HCT116 (cell line): ENCODE data around the gene AKAP13. TPM values are rescaled to one million over a fixed set of nuclear protein-coding genes. Genes with fewer than 3 reads are reported as not detected.

Source experiments
- ATAC-seq: fragments of 200-7000 bp; cut with Tn5 transposase; 2 replicates; pipeline ENCODE4 v1.9.1; 2020; ENCODE audit warnings: mild to moderate bottlenecking, moderate library complexity
- BruUV-seq: library from RNA; stranded (reverse); fragments of 400-500 nt; replicated peaks from 2 replicates; lab custom pipeline; 2021; lab: Mats Ljungman, UMichigan
- CTCF ChIA-PET: fragments of 300-600 bp; sonication (Branson Sonifier 250); formaldehyde crosslinking; loops from one replicate; lab custom pipeline; 2021; ENCODE audit warnings: antibody characterized with exemption; lab: Charles Lee
- POLR2A ChIA-PET: fragments of 300-600, 350-600 bp; sonication (Branson Sonifier 250); formaldehyde crosslinking; loops from one replicate; lab custom pipeline; 2021; ENCODE audit warnings: antibody characterized with exemption; lab: Charles Lee
- RAD21 ChIA-PET, 2 experiments: fragments of 300-600 bp; sonication (Branson Sonifier 250); formaldehyde crosslinking; loops; one replicate each; lab custom pipeline; 2023; ENCODE audit warnings: low total read pairs in 2 of 2; ENCODE audit not compliant: uncharacterized antibody in 2 of 2, unreplicated experiment in 2 of 2, low non-redundant PET in 1 of 2; lab: Charles Lee
- DNase-seq: peaks from one replicate; pipeline ENCODE4 v3.0.0-alpha.2; 2010; ENCODE audit warnings: low read depth, low spot score
- H2AFZ ChIP-seq: fragments of 200-600 bp; shearing (Covaris generic), sonication (generic); 2 replicates; pipeline ENCODE4 v1.6.1; 2017; ENCODE audit warnings: low read depth, mixed run types, mixed read lengths, antibody characterized with exemption, low read length; ENCODE audit not compliant: poor library complexity, severe bottlenecking
- H3K27ac ChIP-seq: 2 replicates; pipeline ENCODE4 v1.5.1; 2012; ENCODE audit warnings: low read depth, low read length
- H3K27me3 ChIP-seq: fragments of 200-600 bp; sonication (generic); 2 replicates; pipeline ENCODE4 v1.6.1; 2016; ENCODE audit warnings: mixed run types, low read length, mixed read lengths; ENCODE audit not compliant: insufficient read depth
- H3K36me3 ChIP-seq, 2 experiments: fragments of 200-500 bp in 1 of 2; fragments of 200-600 bp in 1 of 2; sonication (Bioruptor generic) in 1 of 2; sonication (generic) in 1 of 2; 2 replicates each; pipeline versions ENCODE4 v1.5.1 to v1.6.1; 2014 to 2016; ENCODE audit warnings: low read length in 2 of 2, inconsistent platforms in 1 of 2, mixed read lengths in 1 of 2, mixed run types in 1 of 2; ENCODE audit not compliant: insufficient read depth in 2 of 2, control insufficient read depth in 1 of 2
- H3K4me1 ChIP-seq, 2 experiments: fragments of 200-600 bp in 1 of 2; sonication (generic) in 1 of 2; 2 replicates each; pipeline versions ENCODE4 v1.5.1 to v1.6.1; 2012 to 2017; ENCODE audit warnings: low read length in 2 of 2, inconsistent platforms in 1 of 2, mild to moderate bottlenecking in 1 of 2, mixed read lengths in 1 of 2, mixed run types in 1 of 2, moderate library complexity in 1 of 2; ENCODE audit not compliant: insufficient read depth in 2 of 2, control insufficient read depth in 1 of 2
- H3K4me2 ChIP-seq: fragments of 200-600 bp; sonication (generic); 2 replicates; pipeline ENCODE4 v1.6.1; 2017; ENCODE audit warnings: mixed run types, low read length, mixed read lengths
- H3K4me3 ChIP-seq, 2 experiments: fragments of 200-600 bp in 1 of 2; sonication (generic) in 1 of 2; replicated peaks in 1 of 2; 2 replicates each; pipeline ENCODE4 v1.5.1; 2011 to 2016; ENCODE audit warnings: low read length in 2 of 2, control low read depth in 1 of 2, low read depth in 1 of 2, mild to moderate bottlenecking in 1 of 2, mixed read lengths in 1 of 2, mixed run types in 1 of 2
- H3K79me2 ChIP-seq: fragments of 200-600 bp; sonication (generic); 2 replicates; pipeline ENCODE4 v1.6.1; 2017; ENCODE audit warnings: mild to moderate bottlenecking, mixed run types, low read length, moderate library complexity, mixed read lengths; ENCODE audit not compliant: insufficient read depth
- H3K9ac ChIP-seq: fragments of 200-600 bp; sonication (generic); 2 replicates; pipeline ENCODE4 v1.6.1; 2016; ENCODE audit warnings: low read length, mixed read lengths
- H3K9me2 ChIP-seq: fragments of 200-600 bp; sonication (generic), shearing (Covaris generic); 2 replicates; pipeline ENCODE4 v1.6.1; 2017; ENCODE audit warnings: mixed run types, mild to moderate bottlenecking, moderate library complexity; ENCODE audit not compliant: insufficient read depth
- H3K9me3 ChIP-seq, 2 experiments: fragments of 200-500 bp in 1 of 2; fragments of 200-600 bp in 1 of 2; sonication (Bioruptor generic) in 1 of 2; sonication (generic) in 1 of 2; 2 replicates each; pipeline ENCODE4 v1.6.1; 2014 to 2017; ENCODE audit warnings: low read length in 2 of 2, mixed read lengths in 2 of 2, inconsistent platforms in 1 of 2, low read depth in 1 of 2, mild to moderate bottlenecking in 1 of 2, mixed run types in 1 of 2, moderate library complexity in 1 of 2; ENCODE audit not compliant: control insufficient read depth in 1 of 2, insufficient read depth in 1 of 2
- H4K20me1 ChIP-seq: fragments of 200-600 bp; sonication (generic), shearing (Covaris generic); 2 replicates; pipeline ENCODE4 v1.6.1; 2017; ENCODE audit warnings: mixed run types, mild to moderate bottlenecking, moderate library complexity; ENCODE audit not compliant: insufficient read depth
- CTCF ChIP-seq, 3 experiments: fragments of 200-600 bp in 1 of 3; sonication (generic) in 1 of 3; IDR thresholded peaks in 2 of 3; conservative IDR thresholded peaks in 1 of 3; 2 replicates each; pipeline ENCODE4 v1.5.1; 2012 to 2017; ENCODE audit warnings: low read depth in 2 of 3, low read length in 2 of 3, antibody characterized with exemption in 1 of 3, borderline replicate concordance in 1 of 3, control low read depth in 1 of 3, mild to moderate bottlenecking in 1 of 3, mixed read lengths in 1 of 3, mixed run types in 1 of 3, moderate library complexity in 1 of 3; ENCODE audit not compliant: insufficient read depth in 1 of 3
- ELF1 ChIP-seq: IDR thresholded peaks from 2 replicates; pipeline ENCODE4 v1.6.1; 2012; ENCODE audit warnings: low read depth, borderline replicate concordance
- JUND ChIP-seq: IDR thresholded peaks from 2 replicates; pipeline ENCODE4 v1.6.1; 2012
- RAD21 ChIP-seq: IDR thresholded peaks from 2 replicates; pipeline ENCODE4 v1.6.1; 2012; ENCODE audit warnings: low read depth, mild to moderate bottlenecking
- REST ChIP-seq: IDR thresholded peaks from 2 replicates; pipeline ENCODE4 v1.6.1; 2012; ENCODE audit warnings: low read depth
- ZBTB33 ChIP-seq: IDR thresholded peaks from 2 replicates; pipeline ENCODE4 v1.6.1; 2011; ENCODE audit warnings: mild to moderate bottlenecking, low read length, moderate library complexity; ENCODE audit not compliant: insufficient replicate concordance; ENCODE audit errors: extremely low read depth
- intact Hi-C: fragments of 100-400 bp; cut with micrococcal nuclease; formaldehyde crosslinking; loops from 2 replicates; pipeline ENCODE4 v1.10.0; 2022
- total RNA-seq: library from RNA; stranded (reverse); gene quantifications from one replicate; pipeline ENCODE4 v1.2.1, GENCODE V29; 2021; ENCODE audit not compliant: unreplicated experiment
- TF ChIP-seq, protein P1 (sequence below): IDR thresholded peaks from 2 replicates; pipeline ENCODE4 v1.6.1; 2012

Gene AKAP13
- total RNA-seq, 1 experiment from 2014 or later, result 43.1 TPM

DNA sequence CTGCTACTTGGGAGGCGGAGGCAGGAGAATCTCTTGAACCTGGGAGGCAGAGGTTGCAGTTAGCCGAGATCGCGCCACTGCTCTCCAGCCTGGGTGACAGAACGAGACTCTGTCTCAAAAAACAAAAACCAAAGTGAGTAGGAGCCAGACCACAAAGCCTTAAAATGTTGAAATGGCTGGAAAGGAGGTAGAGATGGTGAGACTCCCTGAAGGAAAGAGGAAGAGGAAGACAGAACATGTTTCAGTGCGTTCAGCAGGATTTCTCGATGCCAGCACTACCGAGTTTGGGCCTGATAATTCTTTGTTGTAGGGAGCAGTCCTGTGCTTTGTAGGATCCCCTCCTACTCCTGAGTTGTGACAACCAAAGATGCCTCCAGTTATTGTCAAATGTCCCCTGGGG lies 189.9 kb downstream of the AKAP13 start:
- no peak overlapping the region for H3K27ac ChIP-seq
- POLR2A ChIA-PET, result no interaction called here
- H3K9me2 ChIP-seq, result no peaks in the 10 kb centered on the region
- CTCF ChIA-PET, result no interaction called here
- no peaks in the 10 kb centered on the region for H3K4me1 ChIP-seq
- no peaks in the 10 kb centered on the region for H4K20me1 ChIP-seq
- no peaks in the 10 kb centered on the region for H3K27me3 ChIP-seq
- H3K4me2 ChIP-seq, result no peak overlapping the region
- BruUV-seq, result no TSS peak
- ATAC-seq (no peak), DNase-seq (no peak)
- H3K9me3 ChIP-seq, result no peaks in the 10 kb centered on the region
- RAD21 ChIA-PET, result no interaction called here
- no peak overlapping the region for H3K4me3 ChIP-seq
- intact Hi-C loops, result no loop called here
- no peak overlapping the region for H2AFZ ChIP-seq
- H3K36me3 ChIP-seq, result no peaks in the 10 kb centered on the region
- H3K79me2 ChIP-seq, result peaks cover 6% of the 10 kb centered on the region; the same call in 1 of the 2 replicates
- H3K9ac ChIP-seq, result no peak overlapping the region
- TF ChIP-seq CTCF (IDR thresholded peaks at IDR 0.05 in 2 of 3, conservative IDR thresholded peaks at IDR 0.05 in 1 of 3; ENCODE audit: borderline replicate concordance in 1 of 3, insufficient read depth in 1 of 3, low read depth in 2 of 3, low read length in 2 of 3), result no peak
- TF ChIP-seq ZBTB33, result no peak
- TF ChIP-seq ELF1, result no peak
- no peak for TF ChIP-seq REST
- no peak for TF ChIP-seq RAD21
- TF ChIP-seq, protein P1, sequence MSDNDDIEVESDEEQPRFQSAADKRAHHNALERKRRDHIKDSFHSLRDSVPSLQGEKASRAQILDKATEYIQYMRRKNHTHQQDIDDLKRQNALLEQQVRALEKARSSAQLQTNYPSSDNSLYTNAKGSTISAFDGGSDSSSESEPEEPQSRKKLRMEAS, result no peak
- TF ChIP-seq JUND, result no peak
